T-helper 17 cell (primary cell): ENCODE data around the gene SDK1. TPM values are rescaled to one million over a fixed set of nuclear protein-coding genes. Genes with fewer than 3 reads are reported as not detected.

Experiments used
- ATAC-seq: fragments of 150-1000 bp; cut with Tn5 transposase; 2 replicates; pipeline ENCODE4 v1.10.0; 2021; ENCODE audit warnings: mild to moderate bottlenecking, moderate library complexity
- DNase-seq, 3 donors: peaks; one replicate each; pipeline versions ENCODE4 v3.0.0 to v3.0.0-alpha.2; 2020 to 2021
- H3K9me3 ChIP-seq: one replicate; pipeline ENCODE4 v1.7.0; 2013; ENCODE audit warnings: low read length, mild to moderate bottlenecking; ENCODE audit not compliant: control insufficient read depth, poor library complexity, severe bottlenecking
- H3K27ac Mint-ChIP-seq: one replicate; pipeline ENCODE4 v1.8.0; 2022; ENCODE audit warnings: mild to moderate bottlenecking, moderate library complexity, mixed read lengths
- H3K27me3 Mint-ChIP-seq: one replicate; pipeline ENCODE4 v1.8.0; 2022; ENCODE audit warnings: mixed read lengths
- H3K36me3 Mint-ChIP-seq: one replicate; pipeline ENCODE4 v1.8.0; 2022; ENCODE audit warnings: low read depth, mixed read lengths
- H3K4me1 Mint-ChIP-seq: one replicate; pipeline ENCODE4 v1.8.0; 2022; ENCODE audit warnings: mild to moderate bottlenecking, mixed read lengths
- H3K4me3 Mint-ChIP-seq: one replicate; pipeline ENCODE4 v1.8.0; 2022; ENCODE audit warnings: mild to moderate bottlenecking, moderate library complexity, mixed read lengths
- total RNA-seq, 4 donors: library from RNA in 2 of 4; stranded (reverse) in 2 of 4; gene quantifications; one replicate each; pipeline ENCODE4 v1.2.3 and lab custom pipeline; 2022 to 2026

The SDK1 gene
- total RNA-seq, 2 donors from 2014 or later = 0.12 to 0.13 TPM

GRCh38 chr7:4103352-4104091, 802.5 kb downstream of the SDK1 start:
- peaks cover 4% of the 10 kb centered on the region for H3K4me1 Mint-ChIP-seq
- no peaks in the 10 kb centered on the region for H3K9me3 ChIP-seq
- H3K4me3 Mint-ChIP-seq = no peak overlapping the region
- peaks cover 28% of the 10 kb centered on the region for H3K27me3 Mint-ChIP-seq
- H3K36me3 Mint-ChIP-seq = peaks cover 2% of the 10 kb centered on the region
- ATAC-seq = no peak
- no peak for DNase-seq
- no peak overlapping the region for H3K27ac Mint-ChIP-seq

- DNase-seq (no peak), ATAC-seq (no peak)
- Mint-ChIP-seq H3K4me1 (no peaks in the 10 kb centered on the region), H3K27me3 (peaks cover 13% of the 10 kb centered on the region), H3K4me3 (no peak overlapping the region), H3K36me3 (no peaks in the 10 kb centered on the region), H3K27ac (no peak overlapping the region)
- H3K9me3 ChIP-seq = no peaks in the 10 kb centered on the region
These were observed 806.8 kb downstream of the SDK1 start for GRCh38 chr7:4107839-4108238.

DNA sequence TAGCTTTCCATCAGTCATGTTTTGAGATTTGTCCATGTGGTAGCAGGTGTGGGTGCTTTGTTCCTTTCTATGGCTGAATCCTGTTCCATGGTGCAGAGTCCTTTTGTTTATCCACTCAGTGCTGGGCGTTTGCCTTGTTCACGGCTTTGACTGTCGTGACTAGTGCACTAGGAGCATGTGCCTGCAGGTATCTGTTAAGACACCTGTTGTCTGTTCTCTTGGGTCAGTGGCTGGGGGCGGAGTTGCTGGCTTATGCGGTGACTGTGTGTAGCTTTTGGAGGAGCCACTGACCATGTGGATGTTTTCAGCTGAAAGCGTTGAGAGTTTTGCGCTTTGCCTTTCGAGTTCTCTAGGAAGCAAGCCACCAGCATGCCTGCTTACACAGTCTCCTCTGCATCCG, 807.9 kb downstream of the SDK1 start:
- no peaks in the 10 kb centered on the region for H3K4me1 Mint-ChIP-seq
- H3K4me3 Mint-ChIP-seq = no peak overlapping the region
- H3K36me3 Mint-ChIP-seq = no peaks in the 10 kb centered on the region
- H3K9me3 ChIP-seq = no peaks in the 10 kb centered on the region
- DNase-seq = no peak
- peaks cover 18% of the 10 kb centered on the region for H3K27me3 Mint-ChIP-seq
- H3K27ac Mint-ChIP-seq = no peak overlapping the region
- ATAC-seq = no peak

- H3K4me3 Mint-ChIP-seq = no peak overlapping the region
These were observed 808.5 kb downstream of the SDK1 start for GRCh38 chr7:4109481-4110110.

DNA sequence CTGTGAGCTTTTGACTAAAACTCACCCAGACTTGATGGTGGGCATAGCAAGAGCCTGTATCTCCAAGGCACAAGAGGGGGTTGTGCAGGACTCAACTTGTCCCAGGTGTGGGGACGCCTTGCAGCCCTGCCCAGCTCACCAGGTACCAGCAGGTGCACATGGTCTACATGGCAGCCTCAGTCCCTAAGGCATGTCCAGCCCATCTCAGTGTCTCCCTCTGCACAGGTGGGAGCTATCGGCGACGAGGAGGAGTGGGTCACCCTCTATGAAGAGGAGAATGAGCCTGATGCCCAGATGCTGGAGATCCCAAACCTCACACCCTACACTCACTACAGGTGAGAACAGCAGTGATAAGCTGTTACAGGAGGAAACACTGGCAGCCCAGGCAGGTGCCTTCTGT, 809.4 kb downstream of the SDK1 start:
- H3K9me3 ChIP-seq = no peaks in the 10 kb centered on the region
- no peak for DNase-seq
- Mint-ChIP-seq H3K4me3 (no peak overlapping the region), H3K27ac (no peak overlapping the region), H3K4me1 (no peaks in the 10 kb centered on the region), H3K27me3 (peaks cover 18% of the 10 kb centered on the region), H3K36me3 (no peaks in the 10 kb centered on the region)
- ATAC-seq = no peak

More at GRCh38 chr7:4109481-4110110, 808.5 kb downstream of the SDK1 start:
- DNase-seq (no peak), ATAC-seq (no peak)
- Mint-ChIP-seq H3K36me3 (no peaks in the 10 kb centered on the region), H3K27ac (no peak overlapping the region), H3K27me3 (peaks cover 18% of the 10 kb centered on the region), H3K4me1 (no peaks in the 10 kb centered on the region)
- H3K9me3 ChIP-seq = no peaks in the 10 kb centered on the region

GRCh38 chr7:4111166-4111565, 810.1 kb downstream of the SDK1 start:
- H3K27me3 Mint-ChIP-seq = peaks cover 18% of the 10 kb centered on the region
- H3K27ac Mint-ChIP-seq = no peak overlapping the region
- no peak for ATAC-seq
- no peaks in the 10 kb centered on the region for H3K4me1 Mint-ChIP-seq
- H3K36me3 Mint-ChIP-seq = peaks cover 2% of the 10 kb centered on the region
- DNase-seq = no peak
- no peaks in the 10 kb centered on the region for H3K9me3 ChIP-seq
- no peak overlapping the region for H3K4me3 Mint-ChIP-seq

DNA sequence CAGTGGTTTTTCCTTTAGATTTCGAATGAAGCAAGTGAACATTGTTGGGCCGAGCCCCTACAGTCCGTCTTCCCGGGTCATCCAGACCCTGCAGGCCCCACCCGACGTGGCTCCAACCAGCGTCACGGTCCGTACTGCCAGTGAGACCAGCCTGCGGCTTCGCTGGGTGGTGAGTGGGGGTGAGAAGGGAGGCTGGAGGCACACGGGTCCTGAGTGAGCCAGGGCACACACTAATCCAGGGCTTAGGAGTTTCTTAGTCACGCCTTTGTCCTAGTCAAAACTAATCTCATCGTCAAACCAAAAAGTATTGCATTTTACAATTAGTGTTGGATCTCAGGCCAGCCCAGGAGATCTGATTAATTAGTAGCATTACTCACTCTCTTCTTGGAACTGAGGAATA, 812.2 kb downstream of the SDK1 start:
- Mint-ChIP-seq H3K27me3 (peaks cover 9% of the 10 kb centered on the region), H3K36me3 (peaks cover 2% of the 10 kb centered on the region), H3K4me3 (no peak overlapping the region), H3K4me1 (no peaks in the 10 kb centered on the region), H3K27ac (no peak overlapping the region)
- no peaks in the 10 kb centered on the region for H3K9me3 ChIP-seq
- DNase-seq (no peak), ATAC-seq (no peak)

DNA sequence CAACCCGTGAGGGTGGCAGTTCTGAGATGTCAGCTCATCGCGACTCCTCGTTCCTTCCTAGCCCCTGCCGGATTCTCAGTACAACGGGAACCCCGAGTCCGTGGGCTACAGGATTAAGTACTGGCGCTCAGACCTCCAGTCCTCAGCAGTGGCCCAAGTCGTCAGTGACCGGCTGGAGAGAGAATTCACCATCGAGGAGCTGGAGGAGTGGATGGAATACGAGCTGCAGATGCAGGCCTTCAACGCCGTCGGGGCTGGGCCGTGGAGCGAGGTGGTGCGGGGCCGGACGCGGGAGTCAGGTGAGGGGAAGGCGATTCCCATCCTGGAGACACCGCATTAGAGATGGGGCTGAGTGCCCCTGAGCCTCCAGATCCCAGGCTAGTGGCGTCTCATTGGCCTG, 812.9 kb downstream of the SDK1 start:
- H3K4me3 Mint-ChIP-seq = no peak overlapping the region
- H3K27ac Mint-ChIP-seq = no peak overlapping the region
- no peaks in the 10 kb centered on the region for H3K9me3 ChIP-seq
- H3K27me3 Mint-ChIP-seq = peaks cover 9% of the 10 kb centered on the region
- ATAC-seq = no peak
- H3K36me3 Mint-ChIP-seq = peaks cover 2% of the 10 kb centered on the region
- no peaks in the 10 kb centered on the region for H3K4me1 Mint-ChIP-seq
- no peak for DNase-seq

DNA sequence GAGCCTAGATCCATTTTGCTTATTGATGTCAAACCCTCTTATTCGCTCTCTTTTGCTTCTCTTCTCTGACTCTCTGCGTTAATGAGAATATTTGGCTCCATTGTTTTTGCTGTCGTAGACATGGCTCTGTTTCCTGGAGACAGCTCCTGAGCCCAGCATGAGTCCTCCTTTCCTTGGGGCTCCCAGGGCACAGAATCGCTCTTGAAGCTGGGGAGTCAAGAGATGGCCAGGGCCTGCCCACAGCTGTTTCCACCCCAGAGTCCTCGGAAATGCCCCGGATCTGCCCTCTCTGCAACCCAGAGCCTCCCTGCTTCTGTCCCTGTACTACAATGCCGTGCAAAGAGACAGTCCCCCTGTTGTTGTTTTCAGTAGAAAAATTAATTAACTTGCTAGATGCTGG, 814.4 kb downstream of the SDK1 start:
- no peak for DNase-seq
- H3K4me3 Mint-ChIP-seq = no peak overlapping the region
- H3K9me3 ChIP-seq = no peaks in the 10 kb centered on the region
- H3K36me3 Mint-ChIP-seq = peaks cover 4% of the 10 kb centered on the region
- no peaks in the 10 kb centered on the region for H3K4me1 Mint-ChIP-seq
- peaks cover 9% of the 10 kb centered on the region for H3K27me3 Mint-ChIP-seq
- no peak overlapping the region for H3K27ac Mint-ChIP-seq
- ATAC-seq = no peak

- H3K27me3 Mint-ChIP-seq = peaks cover 9% of the 10 kb centered on the region
- no peaks in the 10 kb centered on the region for H3K9me3 ChIP-seq
- no peak overlapping the region for H3K4me3 Mint-ChIP-seq
- DNase-seq (no peak), ATAC-seq (no peak)
- no peaks in the 10 kb centered on the region for H3K4me1 Mint-ChIP-seq
- H3K27ac Mint-ChIP-seq = no peak overlapping the region
- H3K36me3 Mint-ChIP-seq = peaks cover 4% of the 10 kb centered on the region
These were observed 815.0 kb downstream of the SDK1 start for GRCh38 chr7:4115941-4116610.

DNA sequence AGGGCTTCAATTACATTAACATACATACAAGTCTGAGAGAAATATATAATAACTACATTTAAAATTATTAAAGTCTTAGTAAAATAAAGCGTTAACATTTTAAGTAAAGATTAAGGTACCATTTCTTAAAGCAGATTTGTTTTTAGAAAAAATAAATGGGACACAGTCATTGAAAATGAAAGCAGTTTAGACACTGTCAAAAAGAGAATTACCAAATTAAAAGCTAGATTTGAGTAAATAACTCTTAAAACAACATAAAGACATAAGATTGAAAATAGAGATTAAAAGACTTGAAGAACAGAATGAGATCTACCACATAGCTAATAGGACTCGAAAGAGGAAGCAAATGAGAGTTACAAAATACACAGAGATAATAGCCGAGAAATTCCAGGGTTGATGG, 818.8 kb downstream of the SDK1 start:
- ATAC-seq = no peak

DNA sequence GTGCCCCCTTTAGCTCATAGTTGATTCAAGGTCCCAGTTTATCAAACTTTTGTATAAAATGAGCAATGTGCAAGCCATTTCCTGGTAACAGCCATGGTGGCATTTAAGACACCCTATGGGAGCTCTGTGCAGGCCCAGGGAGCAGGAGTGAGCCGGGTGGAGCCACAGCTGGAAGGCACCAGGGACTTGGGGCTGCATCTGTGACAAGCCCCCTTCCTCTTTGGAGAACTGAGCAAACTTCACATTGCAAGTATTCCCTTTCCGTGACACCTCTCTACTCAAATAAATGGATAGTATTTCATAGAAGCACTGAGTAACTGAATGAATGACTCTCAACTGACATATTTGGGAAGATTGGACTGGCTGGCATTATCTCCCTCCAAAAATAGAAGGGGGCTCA, 822.3 kb downstream of the SDK1 start:
- H3K4me3 Mint-ChIP-seq = no peak overlapping the region
- no peaks in the 10 kb centered on the region for H3K4me1 Mint-ChIP-seq
- H3K27me3 Mint-ChIP-seq = no peaks in the 10 kb centered on the region
- no peak overlapping the region for H3K27ac Mint-ChIP-seq
- DNase-seq = no peak
- H3K36me3 Mint-ChIP-seq = peaks cover 2% of the 10 kb centered on the region
- ATAC-seq = no peak
- H3K9me3 ChIP-seq = no peaks in the 10 kb centered on the region

More for the DNA sequence above, 818.8 kb downstream of the SDK1 start:
- H3K27me3 Mint-ChIP-seq = no peaks in the 10 kb centered on the region
- H3K9me3 ChIP-seq = no peaks in the 10 kb centered on the region
- H3K4me1 Mint-ChIP-seq = no peaks in the 10 kb centered on the region
- no peak overlapping the region for H3K4me3 Mint-ChIP-seq
- H3K27ac Mint-ChIP-seq = no peak overlapping the region
- H3K36me3 Mint-ChIP-seq = peaks cover 4% of the 10 kb centered on the region
- DNase-seq = no peak

DNA sequence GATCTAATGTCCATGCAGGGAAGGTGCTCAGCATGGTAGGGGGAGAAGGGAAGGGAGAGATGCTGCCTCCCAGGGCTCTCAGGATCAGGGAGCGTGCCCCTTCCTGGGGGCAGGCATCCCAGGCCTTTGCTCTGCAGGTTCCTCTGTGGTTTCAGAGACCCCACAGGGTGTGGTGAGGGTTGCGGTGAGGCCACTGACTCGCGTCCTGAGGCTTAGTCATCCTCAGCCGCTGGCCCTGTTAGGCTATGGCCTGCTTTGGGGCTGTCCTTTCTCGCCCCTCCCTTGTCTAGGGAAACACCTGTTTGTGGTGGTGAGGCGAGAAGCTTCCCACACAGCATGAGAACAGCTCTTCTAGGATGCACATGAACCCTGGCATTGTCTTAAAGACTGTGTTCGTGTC, 822.8 kb downstream of the SDK1 start:
- Mint-ChIP-seq H3K36me3 (peaks cover 2% of the 10 kb centered on the region), H3K27ac (no peak overlapping the region), H3K27me3 (no peaks in the 10 kb centered on the region), H3K4me1 (no peaks in the 10 kb centered on the region), H3K4me3 (no peak overlapping the region)
- ATAC-seq (no peak), DNase-seq (no peak)
- no peaks in the 10 kb centered on the region for H3K9me3 ChIP-seq
